ENCODE measurements around the gene SH3RF1. TPM values are rescaled to one million over a fixed set of nuclear protein-coding genes. Genes with fewer than 3 reads are reported as not detected.

SH3RF1 gene
- total and polyA plus RNA-seq, 2 of the 8 experiments (the other 6 are each of a cell fraction or from before 2014, with no cell fraction given) = 6.9 to 15.1 TPM

DNA sequence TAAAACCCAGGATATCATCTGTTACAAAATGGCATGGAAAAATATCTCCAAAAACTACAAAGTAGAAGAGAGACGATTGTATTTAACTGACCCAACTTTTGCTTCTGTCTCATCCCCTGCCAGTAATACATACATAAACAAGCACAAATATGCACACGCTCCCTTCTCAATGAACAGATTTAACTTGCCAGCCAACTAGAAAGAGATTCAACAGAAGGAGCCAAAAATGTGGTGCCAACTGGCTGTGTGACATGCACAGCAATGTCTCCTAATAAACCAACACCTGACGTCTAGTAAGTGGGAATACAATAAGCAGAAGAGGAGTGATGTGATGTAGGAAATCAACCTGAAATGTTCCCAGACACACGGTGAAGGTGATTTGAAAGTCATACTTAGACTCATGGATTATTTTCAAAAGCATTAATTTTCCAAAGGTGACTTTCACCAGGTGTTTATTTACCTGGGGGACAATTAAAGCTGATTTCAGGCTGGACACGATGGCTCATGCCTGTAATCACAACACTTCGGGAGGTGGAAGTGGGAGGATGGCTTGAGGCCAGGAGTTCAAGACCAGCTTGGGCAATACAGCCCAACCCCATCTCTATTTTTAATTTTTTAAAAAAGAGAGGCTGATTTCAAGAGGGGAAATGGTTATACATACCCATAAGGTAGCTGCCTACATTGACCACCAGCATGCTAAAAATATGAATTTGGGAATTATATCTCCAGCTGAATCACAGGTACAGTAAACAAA is 33.7 kb downstream of the SH3RF1 start (continued):
- TF ChIP-seq RFX5 (IDR thresholded peaks at IDR 0.05; ENCODE audit: borderline replicate concordance, low read depth, low read length) (no peak), TAF7 (optimal IDR thresholded peaks at IDR 0.05; ENCODE audit: borderline replicate concordance, low read depth, low read length) (no peak), SAP30 (IDR thresholded peaks at IDR 0.05; ENCODE audit: insufficient read depth, insufficient replicate concordance, low read length) (no peak), ZNF274 (IDR thresholded peaks at IDR 0.05; ENCODE audit: borderline replicate concordance, extremely low read depth, low read length) (no peak), BRCA1 (IDR thresholded peaks at IDR 0.05; ENCODE audit: low read depth, low read length) (no peak), EGR1 (IDR thresholded peaks at IDR 0.05; ENCODE audit: borderline replicate concordance, low read depth, low read length) (no peak), SIN3A (conservative IDR thresholded peaks at IDR 0.05 in 1 of 2, IDR thresholded peaks at IDR 0.05 in 1 of 2; ENCODE audit: low read depth in 1 of 2, low read length in 2 of 2) (no peak), CHD7 (IDR thresholded peaks at IDR 0.05; ENCODE audit: insufficient replicate concordance, low read length) (no peak), TAF1 (IDR thresholded peaks at IDR 0.05; ENCODE audit: low read depth, low read length) (no peak), TCF12 (IDR thresholded peaks at IDR 0.05; ENCODE audit: low read depth, low read length) (no peak)
